GM18505 (cell line): ENCODE measurements around the gene TMEM179.

Source experiments
- ATAC-seq: cut with Tn5 transposase; IDR thresholded peaks from one replicate; pipeline ENCODE4 v1.9.1; 2021; ENCODE audit not compliant: unreplicated experiment
- POLR2A ChIP-seq: IDR thresholded peaks from 4 replicates; pipeline ENCODE4 v1.6.1; 2011; ENCODE audit warnings: borderline replicate concordance; ENCODE audit not compliant: insufficient read depth, insufficient read length; ENCODE audit errors: extremely low read depth

The TMEM179 gene

GRCh38 chr14:104562606-104563005 is 42.0 kb downstream of the TMEM179 start:
- no peak for TF ChIP-seq POLR2A
- no peak for ATAC-seq

- no peak for ATAC-seq
Observed at GRCh38 chr14:104561632-104562495, 42.7 kb downstream of the TMEM179 start.

GRCh38 chr14:104561124-104561557 is 43.4 kb downstream of the TMEM179 start:
- no peak for TF ChIP-seq POLR2A
- no peak for ATAC-seq

More at GRCh38 chr14:104561632-104562495, 42.7 kb downstream of the TMEM179 start:
- no peak for TF ChIP-seq POLR2A

- TF ChIP-seq POLR2A = no peak
- ATAC-seq = no peak
Observed at GRCh38 chr14:104560586-104560945, 44.0 kb downstream of the TMEM179 start.

- TF ChIP-seq POLR2A = no peak
- no peak for ATAC-seq
Observed at GRCh38 chr14:104559804-104560585, 44.6 kb downstream of the TMEM179 start.

GRCh38 chr14:104559028-104559803 is 45.4 kb downstream of the TMEM179 start:
- no peak for TF ChIP-seq POLR2A
- no peak for ATAC-seq

GRCh38 chr14:104558231-104559027 is 46.1 kb downstream of the TMEM179 start:
- TF ChIP-seq POLR2A = no peak
- no peak for ATAC-seq

- no peak for ATAC-seq
- TF ChIP-seq POLR2A = no peak
Observed at GRCh38 chr14:104557766-104558165, 46.8 kb downstream of the TMEM179 start.

GRCh38 chr14:104557086-104557485 is 47.5 kb downstream of the TMEM179 start:
- TF ChIP-seq POLR2A = no peak
- ATAC-seq = no peak

- no peak for TF ChIP-seq POLR2A
- ATAC-seq = no peak
Observed at GRCh38 chr14:104556256-104557021, 48.1 kb downstream of the TMEM179 start.

GRCh38 chr14:104555430-104556255 is 48.9 kb downstream of the TMEM179 start:
- ATAC-seq = no peak
- TF ChIP-seq POLR2A = no peak
